DMS79 treated with DMSO at 0.1 percent for 48 hours (cell line): Measurements from ENCODE around the gene TKT.
A peak's percentile ranks its signal among the peaks of the same experiment; 100 is the strongest.
"Not testable (repeated sequence)": the region's sequence is repeated elsewhere in the genome, so short reads cannot be mapped to it uniquely, and the experiment has no call there.

Experiments used
- DNase-seq: peaks from one replicate; lab custom pipeline; 2025; lab: John Stamatoyannopoulos, UW

Gene TKT

DNA sequence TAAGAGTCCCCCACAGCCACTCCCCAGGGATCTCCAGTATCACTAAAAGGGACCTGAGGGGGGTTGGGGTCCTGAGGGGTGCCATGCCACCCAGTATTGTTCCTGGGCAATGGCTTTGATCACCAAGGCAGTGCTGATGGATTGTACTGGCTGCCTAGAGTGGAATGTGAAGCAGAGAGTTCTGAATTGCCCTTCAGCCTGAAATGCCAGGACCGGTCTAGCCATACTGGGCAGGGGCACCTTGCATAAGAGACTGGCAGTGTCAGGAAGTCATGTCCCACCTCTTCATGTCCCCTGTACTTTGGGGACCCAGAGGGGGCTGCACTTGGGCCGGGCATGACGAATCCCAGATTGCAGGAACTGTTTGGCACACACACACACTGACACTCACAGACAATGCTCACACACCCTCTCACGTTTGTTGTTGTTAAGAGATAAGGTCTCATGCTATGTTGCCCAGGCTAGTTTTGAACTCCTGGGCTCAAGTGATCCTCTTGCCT lies 4.5 kb upstream of the TKT start:
- DNase-seq = no peak

DNA sequence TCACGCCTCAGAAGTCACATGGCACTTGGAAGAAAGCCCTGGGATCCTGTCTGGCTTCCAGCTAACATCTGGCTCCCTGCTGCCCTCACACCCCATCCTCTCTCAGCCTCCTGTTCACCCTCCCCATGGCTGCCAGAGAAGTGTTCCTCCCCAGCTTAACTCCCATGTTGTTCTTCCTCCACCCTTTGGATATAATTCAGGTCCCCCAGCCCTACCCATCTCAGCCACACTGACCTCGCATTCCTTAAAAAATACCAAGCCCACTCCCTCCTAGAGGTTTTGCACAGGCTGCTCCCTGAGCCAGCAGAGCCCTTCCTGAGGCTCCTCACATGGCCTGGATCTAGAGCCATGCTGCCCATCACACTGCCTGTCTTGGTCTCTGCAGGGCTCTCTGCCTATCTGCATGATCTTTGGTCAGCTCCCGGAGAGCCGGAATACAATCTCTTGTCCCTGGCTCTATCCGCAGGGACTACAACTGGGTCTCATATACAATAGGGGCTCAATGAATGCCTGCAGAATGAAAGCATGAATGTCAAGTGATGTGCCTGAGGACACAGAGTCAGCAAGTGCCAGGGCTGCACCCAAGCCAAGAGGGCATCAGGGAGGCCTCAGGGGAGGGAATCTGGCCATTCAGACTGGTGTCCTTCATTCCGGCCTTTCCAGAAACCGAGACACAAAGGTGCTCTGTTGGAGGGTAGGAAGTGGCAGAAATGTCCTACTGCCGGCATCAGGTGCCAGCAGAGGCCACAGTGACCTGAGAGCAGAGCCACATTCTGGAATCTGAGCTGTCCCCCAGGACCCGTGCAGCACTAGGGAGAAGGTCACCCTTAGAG lies 3.8 kb upstream of the TKT start:
- DNase-seq = no peak

DNA sequence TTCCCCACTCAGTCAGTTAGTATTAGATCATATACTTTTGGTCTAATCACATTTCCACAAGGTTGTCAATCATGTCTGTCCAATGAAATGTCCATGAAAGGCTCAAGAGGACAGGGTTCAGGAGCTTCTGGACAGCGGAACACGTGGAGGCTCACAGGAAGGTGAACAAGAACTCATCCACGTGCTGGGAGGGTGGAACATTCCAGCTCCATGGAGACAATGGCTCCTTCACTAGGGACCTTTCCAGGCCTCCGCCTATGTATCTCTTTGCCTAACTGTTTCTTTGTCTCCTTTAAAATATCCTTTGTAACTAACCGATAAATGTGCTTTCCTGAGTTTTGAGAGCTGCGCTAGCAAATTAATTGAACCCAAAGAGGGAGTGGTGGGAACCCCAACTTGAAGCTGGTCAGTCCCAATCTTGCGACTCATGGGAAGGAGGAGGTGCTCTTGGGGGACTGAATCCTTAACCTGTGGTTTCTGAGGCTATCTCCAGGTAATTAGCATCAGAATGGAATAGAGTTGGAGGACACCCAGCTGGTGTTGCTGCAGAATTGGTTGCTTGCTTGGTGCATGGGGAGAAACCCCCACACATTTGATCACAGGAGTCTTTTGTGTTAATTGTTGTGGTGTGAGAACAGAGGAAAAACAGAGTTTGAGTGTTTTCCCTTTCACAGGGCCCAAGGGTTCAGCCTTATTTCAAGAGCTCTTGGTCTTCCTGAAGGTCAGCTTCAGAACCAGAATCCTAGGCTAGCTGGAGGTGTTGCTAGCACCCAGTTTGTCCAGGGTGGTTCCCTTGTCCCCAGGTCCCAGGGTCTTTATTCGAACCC lies 3.0 kb upstream of the TKT start:
- DNase-seq = no peak

GRCh38 chr3:53257465-53257864 lies 1.6 kb upstream of the TKT start:
- DNase-seq = no peak

GRCh38 chr3:53256704-53257055 lies 858 bp upstream of the TKT start:
- DNase-seq = no peak

DNA sequence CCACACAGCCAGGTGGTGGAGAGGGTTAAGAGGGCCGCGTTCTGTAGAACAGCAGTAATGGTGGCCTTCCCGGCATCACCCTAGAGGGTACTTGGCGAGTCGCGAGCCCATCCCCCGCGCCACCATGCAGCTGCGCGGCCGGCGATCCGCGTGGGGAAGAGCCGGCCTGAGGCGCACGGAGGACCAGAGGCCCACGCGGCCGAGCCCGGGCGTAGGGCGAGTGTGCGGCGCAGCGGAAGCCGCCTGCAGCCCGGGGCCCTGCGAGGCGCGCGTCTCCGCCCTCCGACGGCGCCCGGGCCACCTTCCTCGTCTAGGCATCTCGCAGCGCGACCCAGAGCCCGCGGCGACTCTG lies 423 bp downstream of the TKT start:
- DNase-seq = peak; percentile 2

DNA sequence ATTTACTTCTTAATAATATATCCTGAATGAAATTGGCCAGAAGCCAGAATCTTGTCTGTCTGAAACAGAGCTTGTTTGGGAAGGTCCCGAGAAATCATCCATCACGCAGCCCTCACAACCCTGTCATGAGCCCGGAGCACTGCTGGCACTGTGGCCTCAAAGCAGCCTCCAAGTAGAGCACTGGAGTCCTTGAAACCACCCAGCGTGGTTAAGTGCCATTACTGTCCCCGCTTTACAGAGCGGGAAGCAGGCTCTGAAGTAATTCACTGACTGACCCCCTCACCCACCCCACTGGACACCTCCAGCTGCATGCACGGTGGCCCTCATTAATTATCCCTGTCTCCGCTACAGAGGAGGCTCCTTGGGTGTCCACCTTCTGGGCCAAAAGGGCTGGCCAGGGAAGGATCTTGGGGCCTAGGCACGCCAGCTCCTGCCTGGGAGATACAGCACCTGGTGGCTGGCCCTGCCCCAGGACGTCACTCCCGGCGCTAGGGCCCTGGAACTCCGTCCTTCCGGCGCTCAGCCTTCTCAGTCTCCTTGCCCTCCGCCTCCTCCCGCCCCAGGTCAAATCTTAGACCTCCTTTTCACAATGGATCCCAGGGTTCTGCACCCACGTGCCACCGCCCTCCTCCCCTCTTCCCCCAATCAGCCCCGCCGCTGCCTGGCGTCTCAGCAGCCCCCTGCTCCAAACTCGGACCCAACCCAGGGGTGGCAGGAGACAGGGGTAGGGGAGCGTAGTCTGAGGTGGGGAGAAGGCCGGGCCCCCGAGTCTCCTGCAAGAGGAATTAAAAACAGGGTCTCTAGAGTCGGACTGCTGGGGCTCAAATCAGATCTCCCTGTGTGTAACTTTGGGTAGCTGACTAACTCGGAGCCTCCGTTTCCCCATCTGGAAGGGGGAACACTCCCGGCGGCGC lies 1.1 kb downstream of the TKT start:
- peak; percentile 39 for DNase-seq

GRCh38 chr3:53253707-53254508 lies 1.9 kb downstream of the TKT start:
- DNase-seq = no peak

DNA sequence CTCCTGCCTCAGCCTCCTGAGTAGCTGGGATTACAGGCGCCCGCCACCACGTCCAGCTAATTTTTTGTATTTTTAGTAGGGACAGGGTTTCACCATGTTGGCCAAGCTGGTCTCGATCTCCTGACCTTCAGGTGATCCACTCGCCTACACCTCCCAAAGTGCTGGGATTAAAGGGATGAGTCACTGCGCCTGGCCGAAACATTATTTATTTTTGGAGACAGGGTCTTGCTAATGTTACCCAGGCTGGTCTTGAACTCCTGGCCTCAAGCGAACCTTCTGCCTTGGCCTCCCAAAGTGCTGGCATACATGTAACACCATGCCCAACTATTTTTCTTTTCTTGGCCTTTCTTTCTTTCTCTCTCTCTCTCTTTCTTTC lies 2.9 kb downstream of the TKT start:
- DNase-seq = not testable (repeated sequence)

DNA sequence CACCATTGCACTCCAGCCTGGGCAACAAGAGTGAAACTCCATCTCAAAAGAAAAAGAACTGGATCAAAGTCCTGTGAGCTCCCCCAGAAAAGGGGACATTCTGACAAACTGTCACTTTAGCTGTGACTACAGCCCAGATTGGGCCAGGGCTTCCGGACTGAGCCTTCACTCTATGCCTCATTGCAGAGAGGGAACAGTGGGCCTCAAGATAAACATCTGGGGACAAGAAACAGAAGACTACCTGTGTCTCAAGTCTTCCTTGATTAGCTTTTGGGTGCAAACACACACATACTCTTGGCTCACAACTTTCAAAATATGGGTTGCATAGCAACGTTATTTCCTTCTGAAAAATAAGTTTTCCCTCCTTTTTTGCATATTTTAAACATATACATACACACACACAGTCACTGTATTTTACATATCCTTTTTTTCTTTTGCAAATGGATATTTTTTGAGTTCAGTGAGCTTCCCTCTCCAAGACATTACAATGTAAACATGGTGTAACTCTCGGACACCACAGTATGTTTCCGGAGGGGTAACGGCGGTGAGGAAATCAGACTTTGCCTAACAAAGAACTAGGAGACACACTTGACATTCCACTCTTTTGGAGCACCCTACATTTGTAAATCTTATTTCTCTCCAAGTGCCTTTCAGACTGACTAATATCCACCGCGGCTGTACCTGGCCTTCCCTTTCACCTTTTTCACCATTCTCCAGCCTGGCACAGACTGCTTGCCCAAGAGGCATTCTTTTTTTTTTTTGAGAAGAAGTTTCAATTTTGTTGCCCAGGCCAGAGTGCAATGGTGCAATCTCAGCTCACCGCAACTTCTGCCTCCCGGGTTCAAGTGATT lies 3.5 kb downstream of the TKT start:
- DNase-seq = peak; percentile 6

- no peak for DNase-seq
Measured at GRCh38 chr3:53250881-53251605, 4.8 kb downstream of the TKT start.

DNA sequence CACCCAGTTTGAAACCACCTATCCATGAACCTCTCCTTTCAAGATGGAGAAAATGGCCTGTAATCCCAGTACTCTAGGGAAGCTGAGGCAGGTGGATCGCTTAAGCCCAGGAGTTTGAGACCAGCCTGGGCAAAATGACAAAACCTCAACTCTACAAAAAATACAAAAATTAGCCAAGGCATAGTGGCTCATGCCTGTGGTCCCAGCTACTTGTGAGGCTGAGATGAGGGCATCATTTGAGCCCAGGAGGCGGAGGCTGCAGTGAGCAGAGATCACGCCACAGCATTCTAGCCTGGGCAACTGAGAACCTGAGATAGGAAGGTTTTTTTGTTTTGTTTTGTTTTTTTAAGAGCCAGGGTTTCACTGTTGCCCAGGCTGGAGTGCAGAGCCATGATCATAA lies 5.4 kb downstream of the TKT start:
- DNase-seq = no peak

- no peak for DNase-seq
Measured at GRCh38 chr3:53248161-53248560, 7.7 kb downstream of the TKT start.

DNA sequence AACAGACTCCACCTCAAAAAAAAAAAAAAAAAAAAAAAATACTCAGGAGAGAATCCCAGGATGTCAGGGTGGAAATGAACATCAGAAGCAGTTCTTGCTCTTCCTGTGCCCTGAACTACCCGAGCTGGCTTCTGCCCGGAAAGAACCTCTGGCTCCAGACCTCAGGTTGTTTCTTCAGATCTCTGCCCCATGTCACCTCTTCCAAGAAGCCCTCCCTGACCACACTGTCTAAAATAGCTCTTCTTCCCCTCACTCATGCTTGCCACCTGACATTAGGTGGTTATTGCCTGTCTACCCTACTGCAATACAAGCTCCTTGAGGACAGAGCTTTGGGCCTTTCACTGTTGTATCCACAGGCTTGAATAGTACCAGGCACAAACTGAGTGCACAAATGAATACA lies 8.2 kb downstream of the TKT start:
- DNase-seq = no peak

DNA sequence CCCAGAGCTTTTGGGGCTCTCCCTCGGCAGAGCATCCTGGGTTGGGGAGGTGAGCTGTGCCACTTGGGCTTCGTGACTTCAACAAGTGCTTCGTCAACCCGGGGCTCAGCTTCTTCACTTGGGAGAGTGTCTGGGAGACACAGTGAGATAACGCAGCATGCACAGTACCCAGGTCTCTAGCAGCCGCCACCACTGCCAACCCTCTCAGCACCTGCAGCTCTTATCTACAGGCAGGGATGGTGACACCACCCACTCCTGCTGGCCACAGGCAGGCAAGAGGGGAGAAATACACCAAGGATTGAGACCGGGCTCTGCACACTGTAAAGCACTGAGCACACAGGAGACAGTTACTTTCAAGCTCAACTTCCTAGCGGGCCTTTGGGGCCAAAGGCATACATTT lies 11.6 kb downstream of the TKT start:
- no peak for DNase-seq

- DNase-seq = no peak
Measured at GRCh38 chr3:53243785-53244184, 12.0 kb downstream of the TKT start.

DNA sequence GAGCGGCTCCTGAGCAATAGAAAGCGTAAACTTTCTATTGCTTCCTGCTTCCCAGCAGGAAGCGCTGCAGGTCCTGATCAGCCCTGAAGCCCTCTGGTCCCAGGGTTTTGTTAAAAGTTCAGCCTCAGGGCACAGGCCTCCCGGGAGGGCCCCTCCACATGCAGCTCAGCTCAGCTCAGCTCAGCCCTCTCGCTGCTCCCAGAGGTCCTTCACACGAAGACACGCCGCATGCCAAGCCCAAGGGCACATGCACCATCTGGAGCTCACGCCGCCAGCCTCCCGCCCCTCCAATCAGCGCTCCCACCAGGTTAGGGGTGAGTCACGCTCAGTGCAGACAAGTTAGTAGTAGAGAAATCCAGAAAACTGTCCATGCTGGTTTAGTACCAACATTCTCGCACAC lies 12.7 kb downstream of the TKT start:
- DNase-seq = peak; percentile 42

DNA sequence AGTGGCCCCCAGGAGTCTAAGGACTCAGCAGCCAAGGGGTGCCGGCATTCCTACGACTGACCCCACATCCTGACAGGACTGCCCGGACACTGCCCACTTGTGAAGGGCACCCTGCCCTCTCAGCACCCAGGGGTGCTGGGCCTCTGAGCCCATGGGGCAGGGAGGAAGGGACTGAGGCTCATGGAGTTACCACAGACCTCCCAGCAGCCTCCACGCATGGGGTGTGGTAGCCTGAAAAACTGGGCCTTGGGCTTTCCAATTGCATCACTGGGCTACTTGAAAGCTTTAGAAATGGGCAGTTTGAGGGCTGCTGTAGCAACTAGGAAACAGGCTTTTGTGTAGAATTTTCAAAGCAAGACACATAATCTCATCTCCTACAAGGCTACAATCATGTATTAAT lies 13.2 kb downstream of the TKT start:
- no peak for DNase-seq

DNA sequence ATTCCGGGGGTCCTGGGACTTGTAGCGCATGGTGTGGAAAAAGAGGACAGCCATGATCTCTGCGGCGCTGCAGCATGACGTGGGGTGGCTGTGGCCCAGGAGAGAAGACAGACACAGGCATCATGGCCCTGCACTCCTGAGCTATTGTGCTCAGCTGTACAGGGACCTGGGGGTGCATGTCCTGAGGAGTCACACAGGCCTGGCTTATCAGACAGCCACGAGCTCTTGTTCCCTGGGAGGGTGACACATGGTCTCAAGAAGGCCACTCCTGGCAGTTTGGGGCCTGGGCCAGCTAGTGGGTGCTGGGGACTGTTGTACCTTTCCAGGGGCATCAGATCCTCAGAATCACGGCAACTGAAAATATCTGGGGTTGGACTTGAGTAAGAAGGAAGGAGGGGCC lies 13.7 kb downstream of the TKT start:
- no peak for DNase-seq
